PFSK-1 (cell line): ENCODE data around the gene ZBP1.

Source experiments
- FOXP2 ChIP-seq: optimal IDR thresholded peaks from 2 replicates; pipeline ENCODE3; 2011; ENCODE audit warnings: borderline replicate concordance, control low read depth, inconsistent platforms; ENCODE audit not compliant: insufficient read depth; ENCODE audit errors: extremely low read length, extremely low read depth
- POLR2AphosphoS5 ChIP-seq: IDR thresholded peaks from 2 replicates; pipeline ENCODE4 v1.6.1; 2012; ENCODE audit warnings: low read depth, mild to moderate bottlenecking, control low read depth, low read length, moderate library complexity
- SIN3A ChIP-seq: IDR thresholded peaks from 2 replicates; pipeline ENCODE4 v1.6.1; 2012; ENCODE audit warnings: mild to moderate bottlenecking, low read length, moderate library complexity, borderline replicate concordance; ENCODE audit not compliant: insufficient read depth
- TAF1 ChIP-seq: IDR thresholded peaks from 2 replicates; pipeline ENCODE4 v1.6.1; 2012; ENCODE audit warnings: low read length, control low read depth, borderline replicate concordance; ENCODE audit not compliant: insufficient read depth
- TF ChIP-seq, protein P1 (sequence below), 2 experiments: IDR thresholded peaks; 2 replicates each; pipeline versions ENCODE4 v1.6.1 to v1.8.0; 2011 to 2012; ENCODE audit warnings: low read depth in 2 of 2, low read length in 2 of 2, control low read depth in 1 of 2, inconsistent platforms in 1 of 2, mild to moderate bottlenecking in 1 of 2, moderate library complexity in 1 of 2; ENCODE audit not compliant: insufficient read depth in 1 of 2

Gene ZBP1

DNA sequence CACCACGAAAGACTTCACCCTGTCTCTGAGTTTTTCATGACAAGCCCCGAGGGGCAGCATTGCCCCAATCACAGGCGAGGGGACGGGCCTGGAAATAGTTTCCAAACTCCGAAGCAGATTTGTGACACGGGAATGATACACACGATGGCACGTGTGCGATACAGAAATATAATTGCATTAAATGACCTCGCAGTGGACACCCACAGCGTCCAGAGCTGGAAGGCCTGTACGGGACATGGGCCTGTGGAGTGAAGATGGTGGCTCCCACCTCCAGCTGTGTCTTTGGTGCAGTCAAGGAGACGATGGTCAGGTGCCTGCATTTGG, 46.6 kb upstream of the ZBP1 start:
- TF ChIP-seq FOXP2 (no peak), TAF1 (no peak), SIN3A (no peak)
- TF ChIP-seq, protein P1, sequence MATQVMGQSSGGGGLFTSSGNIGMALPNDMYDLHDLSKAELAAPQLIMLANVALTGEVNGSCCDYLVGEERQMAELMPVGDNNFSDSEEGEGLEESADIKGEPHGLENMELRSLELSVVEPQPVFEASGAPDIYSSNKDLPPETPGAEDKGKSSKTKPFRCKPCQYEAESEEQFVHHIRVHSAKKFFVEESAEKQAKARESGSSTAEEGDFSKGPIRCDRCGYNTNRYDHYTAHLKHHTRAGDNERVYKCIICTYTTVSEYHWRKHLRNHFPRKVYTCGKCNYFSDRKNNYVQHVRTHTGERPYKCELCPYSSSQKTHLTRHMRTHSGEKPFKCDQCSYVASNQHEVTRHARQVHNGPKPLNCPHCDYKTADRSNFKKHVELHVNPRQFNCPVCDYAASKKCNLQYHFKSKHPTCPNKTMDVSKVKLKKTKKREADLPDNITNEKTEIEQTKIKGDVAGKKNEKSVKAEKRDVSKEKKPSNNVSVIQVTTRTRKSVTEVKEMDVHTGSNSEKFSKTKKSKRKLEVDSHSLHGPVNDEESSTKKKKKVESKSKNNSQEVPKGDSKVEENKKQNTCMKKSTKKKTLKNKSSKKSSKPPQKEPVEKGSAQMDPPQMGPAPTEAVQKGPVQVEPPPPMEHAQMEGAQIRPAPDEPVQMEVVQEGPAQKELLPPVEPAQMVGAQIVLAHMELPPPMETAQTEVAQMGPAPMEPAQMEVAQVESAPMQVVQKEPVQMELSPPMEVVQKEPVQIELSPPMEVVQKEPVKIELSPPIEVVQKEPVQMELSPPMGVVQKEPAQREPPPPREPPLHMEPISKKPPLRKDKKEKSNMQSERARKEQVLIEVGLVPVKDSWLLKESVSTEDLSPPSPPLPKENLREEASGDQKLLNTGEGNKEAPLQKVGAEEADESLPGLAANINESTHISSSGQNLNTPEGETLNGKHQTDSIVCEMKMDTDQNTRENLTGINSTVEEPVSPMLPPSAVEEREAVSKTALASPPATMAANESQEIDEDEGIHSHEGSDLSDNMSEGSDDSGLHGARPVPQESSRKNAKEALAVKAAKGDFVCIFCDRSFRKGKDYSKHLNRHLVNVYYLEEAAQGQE (IDR thresholded peaks at IDR 0.05; ENCODE audit: insufficient read depth in 1 of 2, low read depth in 2 of 2, low read length in 2 of 2) = no peak

DNA sequence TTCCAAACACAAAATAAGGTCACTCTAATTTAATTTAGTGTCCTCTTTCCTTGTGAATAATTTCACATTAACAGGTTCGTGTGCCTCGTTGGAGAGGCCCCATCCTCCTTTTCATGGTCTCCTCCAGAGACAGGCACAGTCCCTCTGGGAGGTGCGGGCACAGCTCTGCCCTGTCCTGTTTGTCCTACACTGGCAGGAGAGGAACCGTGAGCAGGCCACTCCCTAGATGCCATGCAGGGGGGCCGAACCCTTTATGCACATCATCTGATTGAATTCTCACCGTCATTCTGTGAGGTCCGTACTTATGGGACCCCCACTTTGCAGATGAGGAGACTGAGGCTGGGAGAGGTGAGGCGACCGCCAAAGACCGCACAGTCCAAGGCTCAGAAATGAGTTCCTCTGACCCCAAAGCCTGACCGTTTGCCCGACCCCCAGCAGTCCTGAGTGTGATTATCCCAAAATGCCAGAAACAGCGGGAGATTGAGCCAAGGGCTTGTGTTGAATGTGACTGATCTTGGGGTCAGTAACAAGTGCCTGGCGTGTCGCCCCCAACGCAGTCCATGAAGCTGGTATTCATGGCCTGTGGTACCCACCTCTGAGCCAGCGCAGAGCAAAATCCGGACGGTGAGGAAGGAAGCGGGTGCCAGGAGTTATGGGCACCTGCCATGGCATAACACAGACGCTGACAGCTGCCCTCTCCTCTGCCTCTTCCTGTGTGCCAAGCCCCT, 46.0 kb upstream of the ZBP1 start:
- no peak for TF ChIP-seq TAF1
- TF ChIP-seq, protein P1 (IDR thresholded peaks at IDR 0.05; ENCODE audit: insufficient read depth in 1 of 2, low read depth in 2 of 2, low read length in 2 of 2) = no peak
- no peak for TF ChIP-seq POLR2AphosphoS5
- TF ChIP-seq FOXP2 = no peak
- TF ChIP-seq SIN3A = no peak

DNA sequence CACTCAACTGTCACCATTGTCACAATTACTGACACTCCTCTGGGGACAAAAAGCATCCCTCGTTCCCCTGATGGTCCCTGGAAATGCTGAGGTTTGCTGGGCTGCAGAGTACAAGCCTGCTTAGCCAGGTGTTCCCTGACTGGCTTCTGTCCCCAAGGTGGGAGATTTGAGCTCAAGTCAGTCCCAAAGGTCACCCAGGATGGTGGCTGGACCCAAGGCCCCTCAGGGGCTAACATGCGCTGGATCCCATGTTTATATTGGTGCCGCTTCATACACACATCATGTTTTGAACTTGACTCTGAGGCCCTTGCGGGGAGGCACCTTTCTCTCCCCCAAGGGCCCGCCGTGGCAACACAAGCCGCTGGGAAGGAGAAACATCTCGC, 45.4 kb upstream of the ZBP1 start:
- TF ChIP-seq SIN3A (no peak), TAF1 (no peak), POLR2AphosphoS5 (no peak), FOXP2 (no peak)
- TF ChIP-seq, protein P1 (IDR thresholded peaks at IDR 0.05; ENCODE audit: insufficient read depth in 1 of 2, low read depth in 2 of 2, low read length in 2 of 2) = no peak

DNA sequence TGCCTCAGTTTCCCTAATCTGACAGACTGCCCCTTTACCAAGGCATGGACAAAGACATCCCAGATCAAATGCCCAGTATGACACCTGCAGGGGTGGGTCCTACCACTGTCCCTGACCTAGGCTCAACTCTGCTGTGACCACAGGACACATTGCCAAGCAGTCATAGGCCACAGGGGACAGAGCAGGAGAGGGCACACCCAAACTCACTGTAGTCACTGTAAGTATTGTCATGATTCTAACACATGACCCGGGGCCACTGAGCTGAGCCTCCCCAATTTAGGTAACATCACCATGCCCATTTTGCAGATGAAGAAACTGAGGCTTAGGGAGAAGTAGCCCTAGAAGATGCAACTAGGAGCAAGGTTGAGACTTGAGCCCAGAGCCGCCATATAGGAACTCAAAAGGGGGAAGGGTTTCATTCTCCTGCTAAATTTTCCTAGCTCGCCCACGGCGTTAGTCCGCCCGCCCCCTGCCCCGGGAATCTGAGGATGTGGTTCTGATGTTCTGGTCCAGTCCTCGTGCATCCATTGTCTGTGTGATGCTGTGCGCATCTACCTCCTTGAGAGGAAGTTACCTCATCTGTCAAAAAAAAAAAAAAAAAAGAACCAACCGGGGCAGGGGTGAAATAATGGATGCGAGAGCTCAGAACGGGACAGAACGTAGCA, 44.8 kb upstream of the ZBP1 start:
- TF ChIP-seq TAF1 (no peak), POLR2AphosphoS5 (no peak), SIN3A (no peak), FOXP2 (no peak)
- TF ChIP-seq, protein P1 (IDR thresholded peaks at IDR 0.05; ENCODE audit: insufficient read depth in 1 of 2, low read depth in 2 of 2, low read length in 2 of 2) = no peak
